GM21381 (cell line): ENCODE measurements around the gene TCOF1.
A peak's percentile ranks its signal among the peaks of the same experiment; 100 is the strongest.
"Not testable (repeated sequence)": the region's sequence is repeated elsewhere in the genome, so short reads cannot be mapped to it uniquely, and the experiment has no call there.

ENCODE experiments used
- ATAC-seq: cut with Tn5 transposase; IDR thresholded peaks from one replicate; pipeline ENCODE4 v1.9.1; 2021; ENCODE audit warnings: mild to moderate bottlenecking, moderate library complexity; ENCODE audit not compliant: unreplicated experiment

The TCOF1 gene

GRCh38 chr5:150402901-150403342 is 45.4 kb downstream of the TCOF1 start:
- ATAC-seq = no peak

DNA sequence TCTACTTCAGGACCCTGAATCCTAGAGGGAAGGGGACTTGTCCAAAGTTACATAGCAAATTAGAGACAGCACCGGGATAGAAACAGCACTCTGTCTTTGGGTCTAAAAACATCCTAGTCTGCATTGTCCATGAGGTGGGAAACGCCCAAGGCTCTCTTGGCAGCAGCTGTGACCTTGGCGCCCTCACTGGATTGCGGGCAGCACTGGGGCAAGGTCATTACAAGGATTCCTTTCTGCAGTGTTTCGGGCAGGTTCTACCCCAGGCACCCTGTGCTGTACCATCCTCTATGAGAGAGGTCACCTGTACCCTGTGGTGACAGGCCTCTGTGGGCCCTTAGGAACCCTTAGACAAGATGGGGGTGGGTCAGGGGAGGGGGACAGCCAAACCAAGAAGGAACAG is 46.6 kb downstream of the TCOF1 start:
- no peak for ATAC-seq

DNA sequence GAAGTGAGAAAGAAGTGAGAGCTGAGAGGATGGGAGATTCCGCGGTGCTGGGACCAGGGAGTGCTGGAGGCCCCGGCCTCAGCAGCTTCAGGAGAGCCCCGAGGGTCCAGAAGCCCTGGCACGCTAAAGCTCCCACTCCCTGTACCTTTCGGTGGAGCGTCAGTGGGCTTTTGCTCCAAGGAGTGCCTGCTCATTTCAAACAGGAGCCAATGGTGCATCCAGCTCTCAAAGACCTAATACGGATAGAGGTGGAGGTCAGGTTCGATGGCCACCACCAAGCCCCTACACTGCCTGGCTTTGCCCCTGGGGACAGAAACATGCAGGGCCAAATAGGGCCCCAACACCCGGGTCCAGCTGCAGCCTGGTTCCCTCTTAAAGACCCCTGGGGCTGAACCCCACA is 47.0 kb downstream of the TCOF1 start:
- ATAC-seq = no peak

GRCh38 chr5:150404941-150405816 is 47.7 kb downstream of the TCOF1 start:
- no peak for ATAC-seq

DNA sequence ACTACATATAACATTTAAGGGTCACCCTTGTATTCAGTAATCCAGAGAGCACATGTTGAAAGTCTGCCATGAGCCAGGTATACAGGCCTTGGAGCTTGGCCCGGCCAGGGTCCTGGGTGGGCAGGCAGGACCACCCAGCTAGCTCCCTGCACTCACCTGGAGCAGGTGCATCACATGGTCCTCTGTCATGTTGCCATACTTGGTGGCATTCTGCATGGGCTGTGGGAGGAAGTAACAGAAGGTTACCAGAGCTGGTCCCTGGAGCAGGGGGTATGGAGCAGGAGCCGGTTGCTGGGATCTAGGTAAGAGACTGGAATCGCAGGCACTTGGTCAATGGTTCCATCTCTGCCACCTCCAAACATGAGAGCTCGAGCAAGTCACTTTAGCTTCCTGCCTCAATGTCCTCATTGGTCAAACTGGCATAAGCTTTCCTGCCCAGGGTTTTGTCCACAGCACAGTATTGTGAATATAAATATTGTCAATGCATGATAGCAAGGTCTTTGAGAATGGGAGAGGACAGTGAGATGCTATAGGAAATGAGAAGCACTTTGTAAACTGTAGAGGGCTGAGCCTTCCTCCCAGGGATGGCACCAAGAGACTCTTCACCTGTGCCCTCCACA is 48.7 kb downstream of the TCOF1 start:
- no peak for ATAC-seq

GRCh38 chr5:150406723-150407095 is 49.2 kb downstream of the TCOF1 start:
- ATAC-seq = no peak

DNA sequence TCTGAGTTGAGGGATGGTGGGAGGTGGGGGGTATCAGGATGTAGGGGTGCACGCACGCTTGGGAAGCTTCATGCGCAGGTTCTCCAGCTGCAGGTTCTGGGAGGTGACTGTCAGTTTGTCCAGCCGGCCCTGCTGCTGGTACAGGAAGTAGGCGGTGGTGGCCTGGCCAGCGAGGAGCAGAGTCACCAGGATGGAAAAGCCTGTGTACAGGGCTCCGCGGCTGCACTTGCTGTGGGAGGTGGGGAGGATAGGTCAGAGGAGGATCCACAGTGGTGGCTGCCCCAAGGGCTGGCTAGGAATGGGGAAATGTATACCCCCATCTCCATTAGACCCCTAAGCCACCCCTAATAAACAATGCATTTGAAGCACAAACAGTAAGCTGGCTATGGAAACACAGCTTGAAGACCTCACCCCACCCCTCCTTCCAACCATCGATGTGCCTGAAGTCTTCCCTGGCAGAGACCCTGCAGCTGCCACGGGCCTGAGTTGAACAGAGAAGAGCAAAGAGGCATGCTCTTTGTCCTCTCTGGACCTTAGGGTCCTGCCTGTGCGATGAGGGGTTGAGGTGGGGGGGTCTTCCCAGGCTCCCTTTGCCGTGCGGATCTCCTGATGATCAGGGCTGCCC is 49.7 kb downstream of the TCOF1 start:
- no peak for ATAC-seq

DNA sequence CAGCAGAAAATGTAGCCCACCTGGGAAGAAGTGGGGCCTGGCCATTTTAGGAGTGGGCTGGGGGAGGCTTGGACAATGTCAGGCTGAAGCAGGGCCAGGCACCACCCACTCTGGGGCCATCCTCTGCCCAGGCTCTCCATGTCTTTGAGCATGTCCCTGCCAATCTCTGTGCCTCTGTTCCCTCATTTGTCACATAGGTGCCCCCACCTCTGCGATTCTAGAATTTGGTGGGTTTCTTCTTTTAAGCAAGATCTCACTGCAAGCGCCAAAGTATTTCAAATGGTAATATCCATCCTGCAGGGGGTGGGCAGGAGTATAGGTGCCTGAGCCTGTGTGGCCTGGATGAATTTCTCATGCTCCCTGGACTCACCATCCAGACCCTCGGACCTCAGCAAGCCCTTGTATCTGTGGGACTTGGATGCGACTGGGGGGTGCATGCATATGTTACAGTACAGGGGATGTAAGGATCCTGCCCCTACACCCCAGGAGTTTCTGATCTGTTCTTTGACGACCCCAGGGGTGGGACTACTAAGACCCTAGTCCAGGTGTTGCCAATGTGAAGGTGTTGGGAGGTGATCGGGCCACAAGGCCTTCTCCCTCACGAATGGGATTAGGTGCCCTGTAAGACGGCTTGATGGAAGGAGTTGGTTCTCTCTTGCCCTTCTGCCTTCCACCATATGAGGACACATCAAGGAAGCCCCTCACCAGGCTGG is 50.9 kb downstream of the TCOF1 start:
- no peak for ATAC-seq

DNA sequence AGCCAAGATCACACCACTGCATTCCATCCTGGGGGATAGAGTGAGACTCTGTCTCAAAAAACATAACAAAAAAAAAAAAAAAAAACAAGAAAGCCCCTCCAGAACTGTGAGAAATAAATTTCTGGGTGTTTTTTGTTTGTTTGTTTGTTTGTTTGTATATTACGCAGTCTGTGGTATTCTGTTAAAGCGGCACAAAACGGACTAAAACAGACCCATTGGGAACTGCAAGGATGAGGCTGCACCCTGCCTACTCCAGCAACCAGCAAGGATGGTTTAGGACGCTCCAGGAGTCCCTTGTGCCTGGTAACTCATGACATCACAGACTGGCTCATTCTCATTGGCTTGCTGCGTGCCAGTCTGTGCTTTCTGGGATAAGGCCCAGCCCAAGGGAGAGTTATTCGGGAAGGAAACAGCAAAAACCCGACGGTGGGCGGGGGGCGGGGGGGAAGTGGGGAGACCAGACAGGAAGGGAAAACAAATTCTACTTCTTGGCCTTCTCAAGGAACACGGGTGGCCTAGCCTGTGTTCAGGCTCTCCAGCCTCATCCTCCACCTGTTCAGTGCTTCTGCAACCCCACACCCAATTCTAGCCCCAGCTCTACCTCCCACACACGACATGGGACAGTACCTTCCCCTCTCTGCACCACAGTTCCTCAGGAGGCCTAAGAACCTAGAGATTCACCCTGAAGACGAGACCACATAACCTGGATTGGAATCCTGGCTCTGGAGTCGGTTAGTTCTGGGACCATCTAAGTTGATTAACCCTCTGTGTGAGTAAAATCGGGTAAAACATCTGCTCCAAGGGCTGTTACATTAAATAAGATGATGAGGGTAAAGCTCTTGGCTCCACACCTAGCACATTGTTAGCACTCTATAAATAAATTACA is 52.4 kb downstream of the TCOF1 start:
- ATAC-seq = peak; percentile 33

- no peak for ATAC-seq
Observed at GRCh38 chr5:150410524-150411244, 53.2 kb downstream of the TCOF1 start.

GRCh38 chr5:150411245-150411979 is 53.9 kb downstream of the TCOF1 start:
- ATAC-seq = no peak

GRCh38 chr5:150412319-150413175 is 55.0 kb downstream of the TCOF1 start, which contains the start of gene CD74:
Gene CD74, minus strand, starts transcription at chr5:150412910. Its CDS starts 161 bp downstream, at chr5:150412749.
- ATAC-seq = peak; percentile 76

GRCh38 chr5:150413176-150413901 is 55.8 kb downstream of the TCOF1 start:
- ATAC-seq = no peak

DNA sequence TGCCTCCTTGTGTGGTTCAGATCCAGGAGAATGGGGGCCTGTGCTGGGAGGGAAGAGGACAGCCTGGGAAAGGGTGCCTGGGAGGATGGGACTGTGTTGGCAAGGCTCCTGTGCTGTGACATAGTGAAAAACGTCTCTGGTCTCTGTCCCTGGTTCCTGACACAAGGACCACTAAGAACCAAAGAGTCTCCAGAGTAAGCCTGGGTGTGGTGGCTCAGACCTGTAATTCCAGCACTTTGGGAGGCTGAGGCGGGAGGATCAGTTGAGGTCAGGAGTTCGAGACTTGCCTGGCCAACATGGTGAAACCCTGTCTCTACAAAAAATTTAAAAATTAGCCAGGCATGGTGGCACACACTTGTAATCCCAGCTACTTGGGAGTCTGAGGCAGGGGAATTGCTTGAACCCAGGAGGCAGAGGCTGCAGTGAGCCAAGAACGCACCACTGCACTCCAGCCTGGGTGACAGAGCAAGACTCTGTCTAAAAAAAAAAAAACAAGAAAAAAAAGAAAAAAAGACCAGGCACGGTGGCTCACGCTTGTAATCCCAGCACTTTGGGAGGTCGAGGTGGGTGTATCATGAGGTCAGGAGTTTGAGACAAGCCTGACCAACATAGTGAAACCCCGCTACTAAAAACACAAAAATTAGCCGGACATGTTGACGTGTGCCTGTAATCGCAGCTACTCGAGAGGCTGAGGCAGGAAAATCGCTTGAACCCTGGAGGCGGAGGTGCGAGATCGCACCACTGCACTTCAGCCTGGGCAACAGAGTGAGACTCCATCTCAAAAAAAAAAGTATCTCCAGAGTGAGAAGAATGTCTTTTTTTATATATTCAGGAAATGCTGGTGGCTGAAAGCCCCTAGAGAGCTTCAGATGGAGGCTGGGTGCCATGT is 56.6 kb downstream of the TCOF1 start:
- ATAC-seq = not testable (repeated sequence)

DNA sequence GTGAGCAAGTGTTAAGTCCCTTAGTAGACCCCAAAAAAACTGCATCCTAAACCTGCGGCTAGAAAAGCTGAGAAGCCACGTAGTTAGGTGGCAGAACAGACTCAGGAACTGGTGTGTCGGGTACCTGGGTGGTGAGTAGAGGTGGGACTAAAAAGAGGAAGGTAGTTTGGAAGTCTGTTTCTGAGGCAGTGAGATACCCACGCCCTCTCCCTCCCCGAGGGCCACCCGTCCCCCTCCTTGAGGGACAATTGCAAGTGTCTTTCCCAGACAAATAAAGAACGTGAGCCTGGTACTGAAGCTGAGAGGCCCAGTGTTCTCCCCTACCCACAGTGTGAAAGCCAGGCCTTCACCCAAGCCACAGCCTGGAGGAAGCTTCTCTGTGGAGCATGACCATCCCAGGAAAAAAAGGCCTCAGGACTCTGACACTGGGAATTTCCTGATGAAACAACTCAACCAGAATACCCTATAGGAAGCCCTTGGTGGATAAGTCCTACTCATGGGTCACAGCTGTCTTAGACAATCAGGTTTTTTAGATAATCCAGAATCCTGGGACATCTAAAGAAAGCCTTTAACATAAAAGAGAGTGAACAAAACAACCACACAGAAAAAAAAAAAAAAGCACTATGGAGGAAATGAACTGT is 62.3 kb downstream of the TCOF1 start:
- peak; percentile 73 for ATAC-seq

GRCh38 chr5:150422075-150422474 is 64.6 kb downstream of the TCOF1 start:
- ATAC-seq = no peak
